GM12865 (cell line): Measurements from ENCODE around the gene EPHA2.

Experiments used
- DNase-seq: peaks from one replicate; pipeline ENCODE4 v3.0.0; 2010; ENCODE audit warnings: low read depth
- H3K4me3 ChIP-seq: 2 replicates; pipeline ENCODE4 v1.5.1; 2011; ENCODE audit warnings: mild to moderate bottlenecking, low read depth, low read length, control low read depth
- TF ChIP-seq, protein P1 (sequence below): IDR thresholded peaks from 2 replicates; pipeline ENCODE4 v1.5.1; 2011; ENCODE audit warnings: low read length, control low read depth, low read depth, inconsistent platforms; ENCODE audit not compliant: insufficient read depth; ENCODE audit errors: missing control alignments

The EPHA2 gene

DNA sequence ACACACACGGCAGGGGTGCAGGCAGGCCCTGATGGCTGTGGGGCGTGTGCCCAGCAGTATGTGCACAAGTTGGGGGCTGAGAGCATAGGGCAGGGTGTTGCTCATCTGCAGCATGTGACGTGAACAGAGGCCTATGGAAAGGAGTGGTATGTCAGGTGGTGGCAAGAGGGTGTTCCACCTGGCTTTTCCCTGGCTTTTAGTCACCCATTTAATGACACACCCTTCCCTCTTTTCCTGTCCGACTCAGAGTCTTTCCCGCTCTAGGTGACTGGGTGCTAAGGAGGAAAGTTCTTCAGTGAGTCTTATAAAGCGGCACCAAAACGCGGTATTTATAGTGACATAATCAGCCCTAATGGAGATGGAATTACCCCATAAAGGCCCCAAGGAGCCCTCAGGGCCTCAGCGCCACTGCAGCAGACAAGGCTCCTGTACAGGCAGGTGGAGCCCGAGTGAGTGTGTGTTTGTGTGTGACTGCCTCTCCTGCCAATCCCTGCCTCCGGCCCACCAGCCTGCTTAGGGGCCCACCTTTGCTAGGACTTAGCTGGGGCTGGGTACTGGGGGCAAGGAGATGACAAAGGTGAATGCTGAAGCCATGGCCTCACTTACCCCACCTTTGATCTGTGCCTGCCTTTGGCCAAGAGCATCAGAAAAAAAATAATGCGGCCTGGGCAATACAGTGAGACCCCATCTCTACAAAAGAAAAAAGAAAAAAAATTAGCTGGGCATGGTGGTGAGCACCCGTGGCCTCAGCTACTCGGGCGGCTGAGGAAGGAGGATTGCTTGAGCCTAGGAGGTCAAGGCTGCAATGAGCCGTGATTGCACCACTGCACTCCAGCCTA, 3.3 kb upstream of the EPHA2 start:
- no peak for DNase-seq
- no peak overlapping the region for H3K4me3 ChIP-seq
- TF ChIP-seq, protein P1, sequence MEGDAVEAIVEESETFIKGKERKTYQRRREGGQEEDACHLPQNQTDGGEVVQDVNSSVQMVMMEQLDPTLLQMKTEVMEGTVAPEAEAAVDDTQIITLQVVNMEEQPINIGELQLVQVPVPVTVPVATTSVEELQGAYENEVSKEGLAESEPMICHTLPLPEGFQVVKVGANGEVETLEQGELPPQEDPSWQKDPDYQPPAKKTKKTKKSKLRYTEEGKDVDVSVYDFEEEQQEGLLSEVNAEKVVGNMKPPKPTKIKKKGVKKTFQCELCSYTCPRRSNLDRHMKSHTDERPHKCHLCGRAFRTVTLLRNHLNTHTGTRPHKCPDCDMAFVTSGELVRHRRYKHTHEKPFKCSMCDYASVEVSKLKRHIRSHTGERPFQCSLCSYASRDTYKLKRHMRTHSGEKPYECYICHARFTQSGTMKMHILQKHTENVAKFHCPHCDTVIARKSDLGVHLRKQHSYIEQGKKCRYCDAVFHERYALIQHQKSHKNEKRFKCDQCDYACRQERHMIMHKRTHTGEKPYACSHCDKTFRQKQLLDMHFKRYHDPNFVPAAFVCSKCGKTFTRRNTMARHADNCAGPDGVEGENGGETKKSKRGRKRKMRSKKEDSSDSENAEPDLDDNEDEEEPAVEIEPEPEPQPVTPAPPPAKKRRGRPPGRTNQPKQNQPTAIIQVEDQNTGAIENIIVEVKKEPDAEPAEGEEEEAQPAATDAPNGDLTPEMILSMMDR, result no peak

DNA sequence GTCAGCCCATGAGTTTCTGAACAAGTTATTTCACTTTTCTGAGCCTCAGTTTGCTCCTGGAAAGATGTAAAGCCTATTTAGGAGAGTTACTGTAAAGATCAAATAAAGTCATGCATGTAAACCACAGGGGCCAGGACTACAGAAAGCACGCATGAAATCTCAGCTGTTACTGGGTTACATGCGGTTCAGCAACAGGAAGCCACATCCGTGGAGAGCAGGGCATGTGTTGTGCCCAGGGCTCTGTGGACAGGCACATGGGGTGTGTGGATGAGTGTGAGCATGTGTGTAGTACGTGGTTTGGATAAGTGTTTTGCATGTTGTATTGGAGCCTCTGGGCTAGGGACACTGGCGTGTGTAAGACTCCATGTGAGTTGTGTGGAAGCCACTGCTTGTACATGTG, 2.2 kb upstream of the EPHA2 start:
- peak; percentile 44 for DNase-seq
- TF ChIP-seq, protein P1, result no peak
- H3K4me3 ChIP-seq, result no peak overlapping the region

DNA sequence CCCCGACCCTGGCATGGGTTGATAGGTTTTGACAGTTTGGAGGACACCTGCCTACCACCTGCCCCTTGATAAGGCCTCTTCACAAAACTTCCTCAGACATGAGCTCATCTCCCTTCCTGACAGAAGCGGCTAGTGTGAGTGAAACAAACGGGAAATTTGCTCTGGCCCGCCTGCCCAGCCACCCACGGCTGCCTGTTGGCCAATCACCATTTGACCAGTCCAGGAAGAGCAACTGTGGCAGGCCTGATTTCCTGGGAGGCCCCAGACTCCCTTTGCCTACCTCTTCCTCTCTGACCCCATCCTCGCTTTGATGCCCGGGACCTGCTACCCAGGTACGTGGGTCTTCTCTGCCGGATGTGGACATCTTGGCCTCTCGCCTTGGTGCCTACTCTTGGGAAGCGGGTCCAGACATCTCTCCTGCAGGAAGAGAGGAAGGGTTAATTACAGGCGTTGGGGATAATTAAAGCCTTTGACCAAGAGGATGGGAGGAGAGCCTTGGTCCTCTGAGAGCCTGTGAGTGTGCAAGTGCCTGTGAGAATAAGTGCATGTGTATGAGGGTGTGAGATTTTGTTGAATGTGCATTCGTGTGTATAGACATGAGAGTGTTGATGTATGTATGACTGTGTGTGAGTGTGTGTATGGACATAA, 1.1 kb upstream of the EPHA2 start:
- DNase-seq, result no peak
- no peak overlapping the region for H3K4me3 ChIP-seq
- TF ChIP-seq, protein P1, result no peak

DNA sequence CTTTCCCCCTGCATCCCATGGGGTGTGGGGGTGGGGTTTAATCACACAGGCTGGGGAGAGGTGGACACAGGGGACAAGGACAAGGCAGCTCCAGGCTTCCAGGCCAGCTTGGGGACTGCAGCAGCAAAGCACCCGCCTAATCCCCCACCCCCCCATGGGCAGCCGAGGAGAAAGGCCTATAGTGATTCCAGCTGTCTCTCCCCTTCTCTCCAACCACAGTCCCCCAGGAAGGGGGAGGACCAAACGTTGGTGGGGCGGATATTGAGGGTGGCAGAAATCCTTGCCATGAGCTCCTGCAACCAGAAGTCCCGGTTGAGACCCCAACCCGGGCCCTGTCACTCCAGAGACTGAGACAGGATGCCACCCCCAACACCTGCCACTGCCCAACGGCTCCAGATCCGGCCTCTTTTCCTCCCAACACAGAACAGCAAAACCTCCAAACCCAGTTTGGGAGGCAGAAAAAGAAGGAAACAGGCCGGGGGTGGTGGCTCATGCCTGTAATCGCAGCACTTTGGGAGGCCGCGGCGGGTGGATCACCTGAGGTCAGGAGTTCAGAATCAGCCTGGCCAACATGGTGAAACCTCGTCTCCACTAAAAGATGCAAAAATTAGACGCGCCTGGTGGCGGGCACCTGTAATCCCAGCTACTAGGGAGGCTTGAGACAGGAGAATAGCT, 1.7 kb downstream of the EPHA2 start:
- TF ChIP-seq, protein P1, result no peak
- no peak overlapping the region for H3K4me3 ChIP-seq
- DNase-seq, result no peak

DNA sequence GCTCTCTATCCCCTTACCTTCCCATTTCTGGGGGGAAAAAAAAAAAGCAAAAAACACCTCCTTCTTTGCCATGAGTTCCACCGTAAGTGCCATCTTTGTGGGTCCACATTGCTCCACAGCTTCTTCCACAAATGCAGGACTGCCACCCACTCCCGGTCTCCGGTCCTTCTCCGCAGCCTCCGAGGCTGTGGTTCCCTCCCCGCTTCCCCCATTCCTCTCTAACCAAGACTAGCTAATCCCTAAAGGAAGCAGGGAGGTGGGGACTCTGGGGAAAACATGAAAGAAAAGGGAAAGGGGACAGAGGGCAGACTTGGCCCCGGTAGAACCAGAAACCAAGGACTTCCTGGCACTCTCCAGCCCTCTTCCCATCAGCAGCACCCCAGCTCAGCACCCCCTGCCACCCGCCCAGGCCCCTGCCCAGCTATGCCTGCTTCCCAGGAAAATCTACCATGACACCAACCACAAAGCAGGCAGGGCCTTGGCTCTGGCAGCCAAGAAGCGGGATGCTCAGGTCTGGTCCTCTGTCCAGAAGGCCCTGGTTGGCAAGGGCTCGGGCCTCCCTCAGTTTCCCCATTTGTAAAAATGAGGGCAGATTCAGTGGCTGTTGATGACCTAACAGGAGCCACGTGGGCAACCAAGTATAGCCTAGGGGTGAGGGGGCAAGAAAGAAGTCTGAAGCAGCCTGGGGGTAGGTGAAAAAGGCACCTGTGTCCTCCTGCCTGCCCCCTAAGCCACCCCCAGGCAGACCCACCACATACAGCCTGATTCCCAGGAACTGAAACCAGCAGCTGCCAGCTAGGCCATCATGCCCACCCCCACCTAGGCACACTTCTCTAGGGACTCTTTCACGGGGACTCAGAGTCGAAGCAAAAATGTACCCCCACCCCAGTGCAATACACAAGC, 2.5 kb downstream of the EPHA2 start:
- TF ChIP-seq, protein P1, result no peak
- no peak overlapping the region for H3K4me3 ChIP-seq
- DNase-seq, result no peak

DNA sequence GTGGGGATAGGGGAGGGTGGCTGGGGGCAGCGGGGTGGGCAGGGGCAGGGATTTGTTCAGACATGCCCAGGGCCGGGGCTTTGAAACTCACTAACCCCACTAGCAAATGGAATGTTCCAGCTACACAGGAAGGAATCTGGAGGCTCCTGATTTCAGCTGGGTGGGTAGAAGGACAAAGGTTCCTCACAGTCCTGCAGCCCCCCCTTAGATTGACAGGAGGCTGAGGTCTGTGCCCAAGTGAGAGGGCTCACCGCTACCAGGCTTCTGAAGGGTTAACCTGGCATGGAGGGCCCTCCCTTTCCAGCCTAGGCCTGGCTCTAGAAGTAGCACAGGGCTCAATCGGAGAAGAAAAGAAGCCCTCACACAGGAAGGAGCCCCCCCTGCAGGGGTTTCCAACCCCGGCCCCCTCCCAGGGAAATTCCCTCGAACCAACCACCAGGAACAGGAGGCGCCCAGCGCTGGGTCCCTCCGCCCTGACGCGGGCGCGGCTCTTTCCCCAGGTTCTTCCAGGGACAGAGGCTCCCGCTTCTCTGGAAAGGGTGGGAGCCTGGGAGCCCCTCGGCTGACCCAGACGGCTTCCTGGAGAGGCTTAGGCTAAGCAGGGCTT, 3.3 kb downstream of the EPHA2 start:
- TF ChIP-seq, protein P1, result no peak
- DNase-seq, result no peak
- no peak overlapping the region for H3K4me3 ChIP-seq
